Anterior cingulate cortex (tissue), 58 donors: Measurements from ENCODE around the gene KCTD5.
"Not testable (repeated sequence)": the region's sequence is repeated elsewhere in the genome, so short reads cannot be mapped to it uniquely, and the experiment has no call there.

Experiments used
- DNase-seq, 58 donors: peaks; one replicate each; lab custom pipeline; 2025; lab: John Stamatoyannopoulos, UW

KCTD5 gene

DNA sequence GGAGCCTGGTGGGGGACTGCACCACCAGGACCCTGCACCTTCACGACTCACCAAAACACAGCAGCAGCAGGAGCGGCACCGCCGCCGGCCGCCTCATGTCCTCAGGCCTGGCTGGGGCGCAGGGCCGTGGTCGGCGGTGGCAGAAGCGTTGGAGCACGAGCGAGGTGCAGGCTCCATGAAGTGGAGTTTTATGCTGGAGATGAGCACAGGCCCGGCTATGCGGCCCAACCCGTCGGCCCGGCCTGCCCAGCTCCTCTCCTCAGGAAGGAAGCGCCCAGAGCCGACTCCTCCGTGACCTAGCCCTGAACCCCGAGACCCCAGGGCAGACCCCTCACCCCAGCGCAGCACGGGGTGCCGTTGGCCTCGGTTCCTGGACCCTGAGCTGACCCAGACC is 37.7 kb downstream of the KCTD5 start, which contains the start of gene PRSS27:
Gene PRSS27, minus strand, starts transcription at position 161 of the 394 bp plus-strand sequence. Its CDS starts 64 bp downstream, at position 97.
- no peak for DNase-seq

DNA sequence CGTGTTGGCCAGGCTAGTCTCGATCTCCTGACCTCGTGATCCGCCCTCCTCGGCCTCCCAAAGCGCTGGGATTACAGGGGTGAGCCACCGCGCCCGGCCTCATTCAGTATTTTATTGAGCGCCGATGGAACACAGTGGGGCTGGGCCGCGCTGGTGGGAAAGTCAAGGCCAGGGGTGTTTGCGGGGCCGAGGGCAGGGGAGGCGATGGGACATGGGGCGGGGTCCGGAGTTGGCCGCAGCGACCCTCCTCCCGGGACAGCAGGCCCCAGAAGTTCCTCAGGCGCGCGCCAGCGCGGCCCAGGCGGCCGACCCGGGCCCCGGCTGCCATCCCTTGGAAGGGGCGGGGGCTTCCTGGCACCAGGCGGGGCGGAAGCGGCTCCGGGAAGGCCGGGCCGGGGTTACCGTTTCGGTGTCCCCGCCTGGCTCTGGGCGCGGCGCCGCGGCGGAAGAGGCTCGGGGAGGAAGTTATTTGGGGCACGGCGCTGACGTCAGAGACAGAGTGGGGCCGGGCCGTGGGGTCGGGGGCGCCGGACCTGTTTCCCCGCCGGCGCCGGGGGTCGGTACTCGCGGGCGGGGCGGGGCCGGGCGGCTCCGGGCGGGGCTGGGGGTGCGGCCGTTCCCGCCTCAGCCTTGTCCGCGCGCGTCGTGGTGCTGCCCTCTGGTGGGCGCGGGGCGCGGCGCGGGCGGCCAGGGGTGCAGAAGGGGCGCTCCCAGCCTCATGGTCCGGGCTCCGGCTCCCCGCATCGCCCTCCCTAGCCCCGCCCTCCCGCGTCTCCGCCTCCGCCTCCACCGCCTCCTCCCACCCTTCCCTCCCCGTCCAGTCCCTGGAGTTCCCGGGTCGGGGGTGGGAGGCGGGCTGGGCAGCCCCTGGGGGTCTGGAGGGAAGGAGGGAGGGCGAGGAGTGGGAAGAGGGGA is 38.7 kb downstream of the KCTD5 start:
- DNase-seq, result peak in 47 of 58 donors; percentile 5 to 81 (median 52)

DNA sequence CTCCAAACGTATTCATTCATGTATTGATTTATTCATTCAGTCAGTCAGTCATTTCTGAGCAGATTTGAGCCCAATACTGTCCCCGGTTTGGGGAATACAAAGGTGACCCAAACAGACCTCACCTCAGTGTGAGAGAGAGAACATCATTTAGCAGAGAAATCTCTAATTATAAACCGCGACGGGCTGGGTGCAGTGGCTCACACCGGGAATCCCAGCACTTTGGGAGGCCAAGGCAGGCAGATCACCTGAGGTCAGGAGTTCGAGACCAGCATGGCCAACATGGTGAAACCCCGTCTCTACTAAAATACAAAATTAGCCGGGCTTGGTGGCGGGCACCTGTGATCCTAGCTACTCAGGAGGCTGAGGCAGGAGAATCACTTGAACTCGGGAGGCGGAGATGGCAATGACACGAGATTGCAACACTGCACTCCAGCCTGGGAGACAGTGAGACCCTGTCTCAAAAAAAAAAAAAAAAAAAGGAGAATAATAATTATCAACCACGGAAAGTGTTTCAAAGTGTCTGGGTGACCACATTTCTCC is 39.4 kb downstream of the KCTD5 start:
- not testable (repeated sequence) for DNase-seq

DNA sequence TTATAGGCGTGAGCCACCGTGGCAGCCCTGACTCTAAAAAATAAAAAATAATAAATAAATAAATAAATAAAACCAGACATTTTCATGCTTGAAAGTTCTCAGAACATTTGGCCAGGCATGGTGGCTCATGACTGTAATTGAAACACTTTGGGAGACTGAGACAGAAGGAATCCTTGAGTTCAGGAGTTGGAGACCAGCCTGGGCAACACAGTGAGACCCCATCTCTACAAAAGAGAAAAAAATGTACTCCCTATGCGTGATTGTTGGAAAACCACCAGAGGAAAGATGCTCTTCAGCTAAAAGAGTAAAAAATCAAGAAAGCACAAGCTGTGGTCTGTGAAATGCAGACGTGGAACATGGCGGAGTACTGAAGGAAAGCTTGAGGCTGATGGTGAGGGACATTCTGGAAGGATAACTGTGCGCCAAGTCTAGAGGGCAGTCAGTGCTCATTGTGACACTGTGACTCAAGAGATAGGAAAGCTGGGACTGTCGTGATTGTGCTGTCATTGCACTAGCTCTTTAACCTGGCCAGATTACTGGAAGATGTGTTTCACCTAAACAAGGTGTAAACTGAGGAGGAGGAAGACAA is 41.9 kb downstream of the KCTD5 start:
- DNase-seq, result no peak

DNA sequence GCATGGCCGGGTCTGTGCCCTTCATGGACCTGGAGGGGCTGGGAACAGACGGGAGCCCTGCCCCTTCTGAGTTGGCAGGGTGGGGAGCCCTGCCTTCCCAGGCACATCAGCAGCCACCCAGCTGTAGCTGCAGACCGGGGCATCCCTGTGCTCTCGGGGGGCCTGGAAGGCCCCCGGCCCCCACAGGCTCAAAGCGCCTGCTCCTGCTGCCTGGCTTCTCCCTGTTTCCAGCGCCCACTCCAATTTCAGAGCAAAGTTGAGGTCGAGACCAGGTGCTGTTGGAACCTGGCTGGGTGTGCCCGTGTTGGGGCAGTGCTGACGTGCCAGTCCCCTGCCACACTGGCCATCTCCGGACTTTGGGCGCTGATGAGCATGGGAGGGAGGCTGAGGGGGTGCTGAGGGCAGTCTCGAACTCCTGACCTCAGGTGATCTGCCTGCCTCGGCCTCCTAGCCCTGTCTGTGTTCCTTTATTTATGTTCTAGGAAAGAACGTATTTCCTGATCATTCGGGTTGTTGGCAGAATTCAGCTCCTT is 42.6 kb downstream of the KCTD5 start:
- no peak for DNase-seq

DNA sequence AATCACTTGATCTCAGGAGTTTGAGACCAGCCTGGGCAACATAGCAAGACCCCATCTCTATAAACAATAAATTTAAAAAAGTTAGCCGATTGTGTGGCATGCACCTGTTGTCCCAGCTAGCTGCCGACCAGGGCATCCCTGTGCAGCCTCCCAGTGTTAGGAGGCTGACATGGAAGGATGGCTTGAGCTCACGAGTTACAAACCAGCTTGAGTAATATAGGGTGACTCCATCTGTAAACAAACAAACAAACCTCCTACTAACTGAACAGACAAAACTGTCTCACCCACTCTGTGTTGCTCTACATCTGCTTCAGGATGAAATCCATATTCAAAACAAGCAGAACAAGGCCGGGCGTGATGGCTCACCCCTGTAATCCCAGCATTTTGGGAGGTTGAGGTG is 44.6 kb downstream of the KCTD5 start:
- no peak for DNase-seq

DNA sequence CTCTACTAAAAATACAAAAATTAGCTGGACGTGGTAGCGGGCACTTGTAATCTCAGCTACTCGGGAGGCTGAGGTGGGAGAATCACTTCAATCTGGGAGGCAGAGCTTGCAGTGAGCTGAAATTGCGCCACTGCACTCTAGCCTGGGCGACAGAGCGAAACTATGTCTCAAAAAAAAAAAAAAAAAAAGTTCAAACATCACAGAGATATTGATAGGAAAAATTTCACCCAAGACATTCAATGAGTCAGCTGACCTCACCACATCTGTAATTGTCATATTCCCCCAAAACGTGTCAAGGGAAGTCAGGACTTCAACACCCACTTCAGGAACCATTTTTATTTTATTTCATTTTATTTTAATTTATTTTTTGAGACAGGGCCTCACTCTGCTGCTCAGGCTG is 45.7 kb downstream of the KCTD5 start:
- no peak for DNase-seq

DNA sequence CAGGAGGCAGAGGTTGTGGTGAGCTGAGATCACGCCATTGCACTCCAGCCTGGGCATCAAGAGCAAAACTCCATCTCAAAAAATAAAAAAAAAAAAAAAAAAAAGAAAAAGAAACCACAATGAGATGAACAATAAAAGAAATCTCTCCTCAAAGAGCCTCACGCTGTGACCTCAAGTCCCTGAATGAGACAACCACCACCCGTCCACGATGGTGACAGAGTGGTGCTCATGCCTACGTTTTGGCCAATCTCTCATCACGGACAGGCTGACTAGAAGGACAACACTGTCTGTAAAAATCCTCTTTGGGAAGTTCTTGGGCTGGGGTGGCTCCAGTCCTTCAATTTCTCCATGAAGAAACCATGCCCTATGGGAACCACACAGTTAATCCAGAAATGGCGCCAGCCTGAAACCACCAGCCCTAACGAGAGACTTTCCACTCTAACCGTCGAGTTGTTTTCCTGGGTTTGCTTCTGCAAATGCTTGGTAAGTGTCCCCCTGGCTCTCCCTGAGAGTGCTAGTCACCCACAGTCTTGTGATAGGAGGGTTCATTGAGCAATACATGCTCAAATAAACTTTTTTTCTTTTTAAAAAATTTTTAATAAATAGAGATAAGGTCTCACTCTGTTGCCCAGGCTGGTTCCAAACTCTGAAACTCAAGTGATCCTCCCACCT is 52.7 kb downstream of the KCTD5 start:
- DNase-seq, result no peak

DNA sequence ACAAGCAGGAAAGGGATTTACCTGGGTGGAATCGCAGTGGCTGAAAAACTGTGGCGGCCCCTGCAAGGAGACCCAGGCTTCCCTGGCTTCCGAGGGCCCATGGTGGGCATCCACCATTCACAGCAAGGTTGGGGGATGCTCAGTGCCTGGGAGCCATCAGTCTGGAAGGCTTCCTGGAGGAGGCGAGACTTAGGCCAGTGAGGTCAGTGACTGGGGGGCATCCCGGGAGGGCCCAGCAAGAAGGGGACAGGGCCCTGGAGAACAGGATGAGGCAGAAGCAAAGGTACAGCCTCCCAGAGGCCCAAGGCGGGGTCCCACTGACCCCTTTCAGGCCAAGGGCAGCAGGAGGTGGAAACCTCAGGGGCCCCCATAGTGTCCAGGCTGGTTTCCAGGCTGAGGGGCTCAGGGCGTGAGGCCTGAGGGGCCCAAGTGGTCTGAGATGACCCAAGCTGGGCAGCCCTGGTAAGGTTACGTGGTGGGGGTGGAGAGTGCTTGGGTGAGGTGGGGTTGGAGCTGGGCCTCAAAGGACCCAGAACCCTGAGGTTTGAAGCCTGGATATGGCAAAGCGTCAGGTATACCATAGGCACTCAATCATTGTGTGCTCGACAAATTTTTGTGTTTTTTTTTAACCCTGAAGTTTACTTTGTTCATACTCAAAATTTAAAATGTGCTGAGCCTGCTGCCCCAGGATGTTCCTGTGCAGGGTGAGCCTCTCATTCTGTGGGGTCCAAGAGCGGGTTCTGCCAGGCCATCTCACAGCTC is 54.3 kb downstream of the KCTD5 start:
- no peak for DNase-seq

DNA sequence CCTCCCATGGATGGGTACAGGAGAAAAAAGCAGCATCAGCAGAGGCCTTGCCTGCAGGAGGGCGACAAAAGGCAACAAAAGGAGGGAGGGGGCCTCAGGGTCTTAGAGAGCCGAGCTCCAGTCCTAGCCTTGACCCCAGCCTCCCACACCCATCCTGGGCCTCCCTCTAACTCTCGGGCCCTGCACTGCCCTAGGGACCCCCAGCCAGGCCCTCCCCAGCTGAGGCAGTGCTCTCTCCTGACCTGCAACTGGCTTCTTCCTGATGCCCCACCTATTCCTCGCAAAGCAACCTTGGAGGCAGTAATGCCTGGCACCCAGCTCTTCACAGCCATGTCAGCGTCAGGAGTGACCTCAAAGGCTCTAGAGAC is 54.9 kb downstream of the KCTD5 start:
- no peak for DNase-seq

DNA sequence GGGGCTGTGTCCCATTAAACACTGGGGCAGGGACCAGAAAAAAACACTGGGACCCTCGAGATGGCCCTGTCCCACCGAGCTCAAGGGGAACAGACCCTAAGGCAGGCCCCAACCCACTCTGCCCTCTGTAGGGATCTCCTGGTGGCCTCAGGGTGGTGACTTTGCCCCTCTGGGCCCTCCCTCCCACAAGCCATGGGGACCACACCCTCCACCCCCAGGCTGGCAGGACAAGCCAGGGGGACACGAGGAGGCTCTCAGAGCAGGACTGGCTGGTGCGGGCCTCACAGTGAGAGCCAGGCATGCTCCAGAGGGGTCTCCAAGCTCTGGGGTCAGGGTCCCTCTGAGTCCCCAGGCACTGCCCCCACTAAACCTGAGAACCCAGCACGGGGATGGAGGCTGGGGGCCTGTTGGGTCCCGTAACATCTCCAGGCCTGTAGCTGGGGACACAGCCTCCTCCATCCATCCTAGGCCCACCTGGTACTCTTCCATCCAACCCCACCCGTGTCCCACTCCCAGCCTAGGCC is 55.6 kb downstream of the KCTD5 start:
- no peak for DNase-seq

DNA sequence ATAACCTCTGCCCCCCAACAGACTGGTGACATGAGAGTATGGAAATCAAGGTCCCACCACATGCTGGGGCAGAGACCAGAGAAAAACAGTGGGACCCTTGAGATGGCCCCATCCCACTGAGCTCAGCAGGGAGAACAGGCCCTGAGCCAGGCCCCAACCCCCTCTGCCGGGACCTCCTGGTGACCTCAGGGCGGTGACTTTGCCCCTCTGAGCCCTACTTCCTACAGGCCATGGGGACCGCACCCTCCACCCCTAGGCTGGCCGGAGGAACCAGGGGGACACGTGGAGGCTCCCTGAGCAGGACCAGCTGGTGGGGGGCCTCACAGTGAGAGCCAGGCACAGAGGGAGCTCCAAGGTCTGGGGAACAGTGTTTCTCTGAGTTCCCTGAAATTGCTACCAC is 56.3 kb downstream of the KCTD5 start:
- no peak for DNase-seq

DNA sequence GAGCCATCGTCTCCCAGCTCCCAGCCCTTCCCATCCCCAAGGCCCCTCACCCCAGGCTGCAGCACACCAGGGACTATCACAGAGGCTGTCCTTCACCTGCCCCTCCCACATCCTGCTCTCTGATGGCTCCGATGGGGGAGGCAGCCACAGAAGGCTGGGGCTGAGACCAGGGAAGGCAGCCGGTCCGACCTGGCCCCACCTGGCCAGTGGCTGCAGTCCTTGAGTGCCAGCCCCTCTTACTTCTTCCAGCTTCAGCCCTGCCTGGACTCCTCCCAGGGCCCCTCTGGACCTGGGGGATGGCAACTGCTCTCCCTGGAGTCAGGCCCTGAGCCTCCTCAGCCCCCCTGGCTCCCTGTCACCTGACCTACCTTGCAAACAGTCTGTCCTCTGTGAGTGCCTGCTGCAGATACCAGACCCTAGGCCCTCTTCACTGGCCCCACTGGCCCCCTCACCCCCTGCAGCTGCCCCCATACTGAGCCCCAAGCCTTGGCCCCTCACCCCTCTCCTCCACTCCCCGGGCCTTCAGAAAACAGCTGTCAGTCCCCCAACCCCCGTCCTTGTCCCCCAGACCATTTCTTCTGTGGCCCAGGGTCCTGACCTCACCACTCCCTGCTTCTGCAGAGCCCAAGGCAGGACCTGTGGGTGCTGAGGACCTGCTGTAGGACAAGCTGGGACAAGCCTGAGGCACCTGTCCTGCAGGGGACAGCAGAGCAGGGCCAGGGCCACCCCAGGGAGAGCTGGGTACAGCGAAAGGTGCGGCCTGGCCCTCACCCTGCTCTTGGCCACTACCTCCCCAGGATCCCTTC is 57.5 kb downstream of the KCTD5 start:
- no peak for DNase-seq

DNA sequence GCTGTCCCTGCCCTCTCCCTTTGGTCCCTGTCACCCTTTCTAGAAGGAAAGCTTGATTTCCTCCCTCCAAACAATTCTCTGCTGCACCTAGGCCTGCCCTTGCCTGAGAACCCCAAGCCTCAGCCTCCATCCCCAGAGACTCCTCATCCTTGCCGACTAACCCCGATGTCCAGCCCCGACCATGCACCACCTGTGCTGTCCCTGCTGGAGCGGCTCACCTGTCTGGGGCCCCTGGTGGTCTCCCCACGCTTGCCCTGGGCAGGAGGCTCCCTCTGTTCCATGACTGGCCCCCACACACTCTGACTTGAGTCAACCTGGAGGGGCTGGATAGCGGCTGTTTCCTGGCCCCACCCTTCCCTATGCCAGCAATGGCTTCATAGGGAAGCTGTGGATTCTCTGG is 58.2 kb downstream of the KCTD5 start:
- no peak for DNase-seq

DNA sequence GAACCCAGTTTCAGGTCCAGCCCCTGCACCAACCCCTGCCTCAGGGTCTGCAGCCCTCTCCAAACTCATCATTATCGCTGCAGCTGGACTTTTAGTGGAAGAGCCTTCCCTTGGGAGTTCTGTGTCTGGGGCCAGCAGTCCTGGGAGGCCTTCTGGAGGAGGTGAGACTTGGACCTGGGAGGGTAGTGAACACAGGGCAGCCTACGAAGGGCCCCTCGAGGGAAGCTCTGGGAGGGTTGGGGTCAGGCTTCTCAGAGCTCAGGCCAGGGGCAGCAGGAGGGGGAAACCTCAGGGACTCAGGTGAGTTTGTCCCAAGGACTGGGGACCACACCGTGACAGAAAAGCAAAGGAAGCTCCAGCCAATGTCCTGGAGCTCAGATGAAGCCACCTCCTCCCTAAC is 58.8 kb downstream of the KCTD5 start:
- DNase-seq, result no peak

DNA sequence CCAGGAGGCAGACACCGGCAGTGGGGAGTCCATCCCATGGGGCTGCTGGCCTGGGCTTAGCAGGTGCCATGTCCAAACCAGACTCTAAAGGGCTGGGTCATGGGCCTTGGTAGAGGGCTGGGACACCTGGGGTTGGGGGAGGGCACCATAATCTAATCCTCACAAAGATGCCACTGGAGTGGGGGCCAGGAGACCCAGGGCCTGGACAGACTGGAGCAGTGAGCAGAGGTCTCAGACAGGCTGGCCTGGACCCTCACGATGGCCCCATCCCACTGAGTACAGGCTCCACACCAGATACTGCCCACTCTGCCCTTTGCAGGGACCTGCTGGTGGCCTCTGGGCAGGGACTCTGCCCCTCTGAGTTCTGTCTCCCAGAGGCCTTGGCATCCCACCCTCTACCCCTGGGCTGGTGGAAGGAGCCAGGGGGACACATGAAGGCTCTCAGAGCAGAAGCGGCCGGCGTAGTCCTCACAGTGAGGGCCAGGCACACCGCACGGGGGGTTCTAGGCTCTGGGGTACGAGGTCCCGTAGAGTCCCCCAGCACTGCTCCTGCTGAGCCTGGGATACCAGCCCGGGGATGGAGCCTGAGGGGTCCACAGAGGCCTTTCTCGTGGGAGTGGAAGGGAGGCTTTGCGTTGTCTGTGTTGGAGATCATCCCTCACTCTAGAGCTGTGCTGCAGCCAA is 60.1 kb downstream of the KCTD5 start:
- DNase-seq, result no peak

DNA sequence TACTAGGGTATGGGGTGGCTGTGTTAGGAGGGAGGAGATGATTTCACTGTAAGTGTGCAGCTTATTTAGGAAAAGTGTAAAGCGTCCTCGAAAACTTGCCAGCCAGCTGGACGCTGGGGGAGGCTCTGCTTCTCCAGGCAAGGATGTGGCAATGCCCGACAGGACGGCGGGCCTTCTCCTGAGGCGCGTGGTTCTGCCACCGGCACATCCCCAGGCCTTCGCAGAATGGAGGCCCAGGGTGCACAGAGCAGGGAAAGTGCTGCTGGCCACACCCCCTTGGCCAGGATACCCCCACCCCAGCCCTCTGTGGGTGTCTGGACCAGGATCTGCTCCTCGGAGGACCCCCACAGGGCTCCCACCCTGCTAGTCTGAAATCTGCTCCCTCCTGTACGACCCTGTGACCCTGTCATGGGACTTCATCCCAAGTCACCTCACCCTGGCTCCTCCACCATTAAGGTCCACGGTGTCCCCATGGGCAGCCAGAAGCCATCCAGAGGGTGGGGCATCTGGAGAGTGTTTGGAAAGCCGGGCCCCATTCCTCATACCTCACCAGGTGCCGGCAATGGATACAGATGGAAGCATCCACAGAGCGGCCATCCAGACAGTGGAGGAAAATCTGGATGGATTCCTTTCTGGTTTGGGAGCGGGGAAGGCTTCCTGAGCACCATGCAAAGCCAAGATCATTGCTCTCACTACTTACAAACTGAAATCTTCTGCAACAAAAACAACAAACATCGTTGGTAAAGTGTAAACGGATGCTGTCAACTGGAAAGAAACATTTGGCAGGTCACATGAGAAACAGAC is 60.9 kb downstream of the KCTD5 start:
- peak in 1 of 58 donors; percentile 25 for DNase-seq

DNA sequence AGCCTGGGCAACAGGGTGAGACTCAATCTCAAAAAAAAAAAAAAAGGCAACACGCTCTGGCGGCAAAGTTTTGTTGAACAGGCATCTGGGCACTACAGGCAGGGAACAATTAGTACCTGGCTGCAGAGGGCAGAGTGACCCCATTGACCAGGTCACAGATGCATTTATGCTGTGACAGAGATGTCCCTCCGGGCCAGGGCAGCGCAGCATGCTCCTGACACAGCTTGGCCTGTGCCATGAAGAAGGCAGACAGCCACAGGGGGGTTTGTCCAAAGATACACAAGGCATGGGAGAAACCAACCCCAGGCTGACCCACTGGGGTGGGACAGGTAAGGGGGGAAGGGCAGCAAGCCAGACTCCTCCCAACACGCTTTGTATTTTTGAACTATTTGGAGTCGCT is 62.4 kb downstream of the KCTD5 start:
- no peak for DNase-seq
